ENCODE measurements around the gene MGME1.

The MGME1 gene

DNA sequence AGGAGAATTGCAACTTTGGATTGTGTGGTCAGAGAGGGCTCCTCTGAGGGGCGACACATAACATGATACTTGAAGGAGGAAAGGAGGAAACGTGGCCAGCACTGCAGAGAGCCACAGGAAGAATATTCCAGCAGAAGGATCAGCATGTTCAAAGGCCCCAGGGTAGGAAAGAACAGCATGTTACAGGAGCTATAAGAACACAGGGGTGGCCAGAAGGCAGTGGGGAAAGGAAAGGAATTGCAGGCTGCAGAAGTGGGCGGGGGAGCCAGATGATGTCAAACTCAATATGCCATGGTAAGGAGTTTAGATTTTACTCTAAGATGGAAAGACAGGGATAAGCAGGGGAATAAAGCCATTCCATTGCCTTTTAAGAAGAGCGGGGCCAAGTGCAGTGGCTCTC, 30.7 kb downstream of the MGME1 start:
- DNase-seq (ENCODE audit: low spot score), result no peak
- in situ Hi-C loops (cut with MboI; ENCODE audit: low sequenced_read_pairs, unreplicated experiment), result no loop called here
- TF ChIP-seq, protein P1, sequence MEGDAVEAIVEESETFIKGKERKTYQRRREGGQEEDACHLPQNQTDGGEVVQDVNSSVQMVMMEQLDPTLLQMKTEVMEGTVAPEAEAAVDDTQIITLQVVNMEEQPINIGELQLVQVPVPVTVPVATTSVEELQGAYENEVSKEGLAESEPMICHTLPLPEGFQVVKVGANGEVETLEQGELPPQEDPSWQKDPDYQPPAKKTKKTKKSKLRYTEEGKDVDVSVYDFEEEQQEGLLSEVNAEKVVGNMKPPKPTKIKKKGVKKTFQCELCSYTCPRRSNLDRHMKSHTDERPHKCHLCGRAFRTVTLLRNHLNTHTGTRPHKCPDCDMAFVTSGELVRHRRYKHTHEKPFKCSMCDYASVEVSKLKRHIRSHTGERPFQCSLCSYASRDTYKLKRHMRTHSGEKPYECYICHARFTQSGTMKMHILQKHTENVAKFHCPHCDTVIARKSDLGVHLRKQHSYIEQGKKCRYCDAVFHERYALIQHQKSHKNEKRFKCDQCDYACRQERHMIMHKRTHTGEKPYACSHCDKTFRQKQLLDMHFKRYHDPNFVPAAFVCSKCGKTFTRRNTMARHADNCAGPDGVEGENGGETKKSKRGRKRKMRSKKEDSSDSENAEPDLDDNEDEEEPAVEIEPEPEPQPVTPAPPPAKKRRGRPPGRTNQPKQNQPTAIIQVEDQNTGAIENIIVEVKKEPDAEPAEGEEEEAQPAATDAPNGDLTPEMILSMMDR (IDR thresholded peaks at IDR 0.05; ENCODE audit: borderline replicate concordance, control extremely low read depth, extremely low read depth, insufficient read depth, missing control alignments), result no peak

DNA sequence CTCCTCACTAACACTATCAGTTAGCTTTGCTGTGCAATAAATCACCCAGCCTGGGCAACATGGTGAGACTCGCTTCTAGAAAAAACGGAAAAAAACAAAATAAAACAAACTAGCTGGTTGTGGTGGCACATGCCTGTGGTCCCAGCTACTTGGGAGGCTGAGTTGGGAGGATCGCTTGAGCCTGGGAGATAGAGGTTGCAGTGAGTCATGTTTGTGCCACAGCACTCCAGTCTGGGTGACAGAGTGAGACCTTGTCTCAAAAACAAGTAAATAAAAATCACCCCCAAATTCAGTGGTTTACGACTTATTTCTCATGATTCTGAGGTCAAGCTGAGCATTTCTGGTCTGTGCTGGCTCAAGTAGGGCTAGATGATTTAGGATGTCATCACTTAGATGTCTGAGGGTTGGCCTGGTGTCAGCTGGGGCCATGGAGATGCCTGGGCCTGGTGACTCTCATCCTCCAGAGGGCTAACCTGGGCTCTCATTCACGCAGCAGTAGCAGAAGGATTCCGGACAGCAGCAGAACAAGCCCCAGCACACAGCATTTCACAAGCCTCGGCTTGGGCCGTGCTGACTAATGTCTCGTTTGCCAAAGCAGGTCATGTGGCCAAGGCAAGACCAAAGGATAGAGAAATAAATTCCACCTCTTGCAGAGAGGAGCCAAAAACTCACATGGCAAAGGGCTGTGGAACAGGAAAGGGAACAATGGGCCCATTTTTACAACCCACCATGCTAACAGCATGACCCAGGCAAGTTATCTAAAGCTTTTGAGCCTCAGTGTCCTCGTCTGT, 32.5 kb downstream of the MGME1 start:
- in situ Hi-C loops (cut with MboI; ENCODE audit: low sequenced_read_pairs, unreplicated experiment), result no loop called here
- no peak for DNase-seq (ENCODE audit: low spot score)

DNA sequence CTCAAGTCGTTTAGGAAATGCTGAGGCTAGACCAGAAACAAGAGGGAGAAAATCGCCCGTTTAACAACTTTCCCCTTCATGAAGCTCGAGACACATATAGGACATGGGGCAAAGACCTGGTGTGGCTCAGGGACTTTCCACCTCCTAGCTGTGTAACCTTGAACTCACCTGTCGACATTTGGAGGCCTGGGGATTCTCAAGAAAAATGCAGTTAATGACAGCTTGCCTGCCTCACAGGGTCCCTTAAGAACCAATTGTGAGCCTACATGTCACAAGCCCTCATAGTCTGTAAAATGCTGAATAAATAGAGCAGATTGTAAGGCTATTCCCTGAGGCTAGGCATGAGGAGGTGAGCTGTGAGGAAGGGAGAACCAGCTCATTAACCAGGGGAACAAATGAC, 35.1 kb downstream of the MGME1 start:
- in situ Hi-C loops (cut with MboI; ENCODE audit: low sequenced_read_pairs, unreplicated experiment), result no loop called here
- TF ChIP-seq, protein P1 (IDR thresholded peaks at IDR 0.05; ENCODE audit: borderline replicate concordance, control extremely low read depth, extremely low read depth, insufficient read depth, missing control alignments), result no peak
- no peak for DNase-seq (ENCODE audit: low spot score)

More for the DNA sequence above, 32.5 kb downstream of the MGME1 start:
- TF ChIP-seq, protein P1 (IDR thresholded peaks at IDR 0.05; ENCODE audit: borderline replicate concordance, control extremely low read depth, extremely low read depth, insufficient read depth, missing control alignments), result no peak

DNA sequence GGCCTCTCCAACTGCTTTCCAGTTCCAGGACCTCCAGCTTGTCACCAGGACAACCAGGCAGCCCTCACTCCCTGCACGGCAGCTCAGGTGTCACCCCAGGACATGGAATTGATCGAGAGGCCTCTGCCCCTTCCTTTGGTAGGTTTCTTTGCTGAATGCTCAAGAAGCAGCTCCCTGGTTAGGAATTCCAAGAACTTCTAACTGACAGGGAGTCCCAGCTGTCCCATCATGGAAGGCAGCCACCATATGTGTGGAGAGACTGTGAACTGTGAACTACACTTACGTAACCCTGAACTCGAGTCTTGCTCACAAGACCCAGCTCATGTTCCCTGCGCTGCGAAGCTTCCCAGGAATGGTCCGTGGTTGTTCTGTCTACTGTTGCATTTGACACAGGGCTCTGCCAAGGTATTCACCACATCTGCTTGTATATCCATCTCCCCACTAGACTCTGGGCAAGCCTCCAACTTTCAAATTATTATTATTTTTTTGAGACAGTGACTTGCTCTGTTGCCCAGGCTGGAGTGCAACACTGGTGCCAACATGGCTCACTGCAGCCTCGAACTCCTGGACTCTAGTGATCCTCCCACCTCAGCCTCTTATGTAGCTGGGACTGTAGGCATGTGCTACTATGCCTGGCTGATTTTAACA, 35.7 kb downstream of the MGME1 start:
- in situ Hi-C loops (cut with MboI; ENCODE audit: low sequenced_read_pairs, unreplicated experiment), result no loop called here
- TF ChIP-seq, protein P1 (IDR thresholded peaks at IDR 0.05; ENCODE audit: borderline replicate concordance, control extremely low read depth, extremely low read depth, insufficient read depth, missing control alignments), result no peak
- no peak for DNase-seq (ENCODE audit: low spot score)

- in situ Hi-C loops (cut with MboI; ENCODE audit: low sequenced_read_pairs, unreplicated experiment), result no loop called here
- TF ChIP-seq, protein P1 (IDR thresholded peaks at IDR 0.05; ENCODE audit: borderline replicate concordance, control extremely low read depth, extremely low read depth, insufficient read depth, missing control alignments), result no peak
- peak; percentile 80 for DNase-seq (ENCODE audit: low spot score)
Measured at GRCh38 chr20:18005170-18005989, 36.6 kb downstream of the MGME1 start.

- TF ChIP-seq, protein P1 (IDR thresholded peaks at IDR 0.05; ENCODE audit: borderline replicate concordance, control extremely low read depth, extremely low read depth, insufficient read depth, missing control alignments), result no peak
- in situ Hi-C loops (cut with MboI; ENCODE audit: low sequenced_read_pairs, unreplicated experiment), result no loop called here
- no peak for DNase-seq (ENCODE audit: low spot score)
Measured at GRCh38 chr20:18005990-18006364, 37.2 kb downstream of the MGME1 start.
